ENCODE results near the gene JMJD1C.

JMJD1C gene

DNA sequence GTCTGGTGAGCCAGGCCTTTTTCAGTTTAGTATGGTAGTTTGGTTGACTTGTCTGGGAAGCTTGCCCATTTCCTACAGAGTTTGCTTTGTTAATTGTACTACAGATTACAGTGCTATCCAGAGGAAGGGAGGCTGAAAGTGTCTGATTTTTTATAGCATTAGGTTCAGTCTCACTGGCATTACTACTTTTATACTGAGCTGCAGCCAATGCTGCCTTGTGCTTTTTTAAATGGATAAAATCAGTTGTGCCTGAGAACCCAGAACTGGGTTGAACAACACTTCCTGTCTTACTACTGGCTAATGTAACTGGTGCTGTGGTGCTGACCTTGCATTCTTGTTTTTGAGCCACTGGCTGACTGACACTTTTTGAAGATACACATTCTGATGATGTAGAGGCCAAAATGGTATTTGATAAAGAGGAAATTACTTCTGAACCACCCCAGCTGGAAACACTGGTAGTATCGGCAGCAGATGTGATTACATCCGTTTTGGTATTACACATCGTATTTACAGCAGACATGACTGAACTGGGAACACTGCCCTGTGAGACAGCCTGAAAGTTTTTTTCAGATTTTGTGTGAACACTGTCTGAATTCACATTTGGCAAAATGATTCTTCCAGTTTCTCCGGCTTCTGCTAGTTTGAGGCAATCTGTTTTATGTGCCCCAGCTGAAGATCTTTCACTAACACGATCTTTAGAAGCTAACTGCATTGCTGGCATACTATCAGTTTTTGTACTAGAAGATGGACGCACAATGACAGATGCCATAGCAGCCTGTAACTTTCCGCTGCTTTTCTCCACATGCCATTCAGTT, 258.6 kb downstream of the JMJD1C start:
- DNase-seq: no peak

DNA sequence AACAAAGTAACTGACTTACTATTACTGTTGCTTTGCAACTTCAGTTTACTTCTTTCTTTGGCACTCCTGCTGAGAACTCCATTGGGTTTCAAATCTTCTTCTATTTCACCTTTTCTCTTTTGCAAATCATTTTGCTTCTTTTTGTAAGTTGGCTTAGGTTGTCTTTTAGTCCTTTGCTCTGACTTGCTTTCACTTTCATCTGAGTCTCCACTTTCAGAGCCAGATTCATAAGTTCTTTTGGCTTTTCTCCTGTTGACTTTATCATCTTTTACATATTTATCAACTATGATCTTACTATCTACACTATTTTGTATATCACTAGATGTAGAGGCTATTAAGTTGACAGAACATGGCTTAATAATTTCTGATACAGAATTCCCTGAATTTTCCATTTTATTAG, 259.2 kb downstream of the JMJD1C start:
- DNase-seq: no peak

DNA sequence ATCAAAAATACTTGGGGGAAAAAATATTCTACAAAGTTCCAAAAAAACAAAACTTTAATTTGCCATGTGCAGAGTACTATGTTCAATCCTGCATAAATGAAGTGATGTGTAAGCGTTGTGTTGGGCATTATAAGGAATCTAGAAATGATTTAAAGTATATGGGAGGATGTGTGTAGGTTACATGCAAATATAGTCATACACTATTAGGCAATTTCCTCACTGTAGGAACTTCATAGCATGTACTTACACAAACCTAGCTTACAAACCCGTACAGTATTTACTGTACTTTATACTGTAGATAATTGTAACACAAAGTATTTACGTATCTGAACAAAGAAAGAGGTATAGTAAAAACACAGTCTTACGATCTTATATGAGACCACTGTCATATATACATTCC, 260.4 kb downstream of the JMJD1C start:
- no peak for DNase-seq

DNA sequence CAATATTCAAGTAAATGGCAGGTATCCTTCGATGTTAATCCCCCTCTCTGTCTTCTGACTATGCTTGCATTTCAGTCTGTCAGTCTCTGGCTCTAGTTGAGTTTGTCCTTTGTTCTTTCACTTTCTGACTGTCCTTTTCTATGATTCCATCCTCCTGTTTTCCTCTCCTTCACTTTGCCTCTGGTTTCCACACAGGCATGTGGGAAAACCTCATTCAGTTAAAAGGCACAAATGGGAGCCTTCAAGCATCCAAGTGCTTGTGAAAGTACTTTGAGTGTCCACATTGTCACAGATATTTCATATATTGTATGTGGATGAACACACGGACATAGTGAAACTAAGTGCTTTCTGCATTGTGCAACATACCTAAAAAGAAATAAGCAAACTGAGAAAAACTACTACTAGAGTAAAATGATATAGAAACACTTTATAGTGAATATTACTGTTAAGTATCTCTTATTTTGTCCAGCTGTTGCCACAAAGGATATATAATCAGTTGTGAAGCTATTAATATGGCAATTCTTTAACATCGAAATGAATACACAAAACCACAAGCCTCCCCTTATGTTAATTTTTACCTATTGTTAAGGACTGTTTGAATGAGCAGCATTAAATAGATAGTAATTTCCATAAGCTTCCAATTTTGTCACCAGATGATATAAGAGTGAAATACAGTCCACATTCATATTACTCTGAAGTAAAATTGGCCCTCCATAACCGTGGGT, 260.9 kb downstream of the JMJD1C start:
- DNase-seq: no peak

DNA sequence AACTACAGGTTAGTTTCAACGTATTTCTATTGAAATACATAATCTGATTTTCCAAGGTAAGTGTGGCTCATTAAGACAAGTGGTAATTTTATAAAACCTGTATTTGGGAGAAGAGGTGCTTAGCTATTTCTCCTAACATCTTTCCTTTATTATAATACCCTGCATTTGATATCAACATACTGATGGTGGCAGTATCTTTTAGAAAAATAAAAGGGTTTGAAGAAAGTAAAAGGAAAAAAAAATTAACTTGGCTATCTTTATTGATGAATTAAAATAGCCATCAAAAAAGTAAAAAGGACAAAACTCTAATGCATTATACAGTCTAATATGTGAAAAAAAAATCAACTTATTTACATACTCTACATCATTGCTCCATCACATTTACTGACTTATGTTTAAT, 264.7 kb downstream of the JMJD1C start:
- no peak for DNase-seq

DNA sequence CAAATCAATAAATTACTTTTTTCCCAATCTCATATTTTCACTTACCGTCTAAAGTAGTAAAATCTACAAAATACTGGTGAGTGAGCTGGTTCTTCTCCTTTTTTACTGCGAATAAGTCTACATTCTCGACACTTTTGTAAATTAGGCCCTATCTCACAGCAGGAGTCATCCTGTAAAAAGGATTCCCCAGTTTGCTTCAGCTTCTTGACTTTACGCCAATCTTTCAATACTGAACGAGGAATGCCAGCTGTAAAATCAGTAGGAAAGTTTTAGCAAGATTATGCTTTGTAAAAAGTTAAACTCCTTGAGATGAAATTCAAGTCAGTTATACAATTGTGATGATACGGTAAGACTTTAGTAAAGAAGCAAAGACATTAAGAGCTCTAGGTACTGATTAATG, 265.3 kb downstream of the JMJD1C start:
- no peak for DNase-seq

DNA sequence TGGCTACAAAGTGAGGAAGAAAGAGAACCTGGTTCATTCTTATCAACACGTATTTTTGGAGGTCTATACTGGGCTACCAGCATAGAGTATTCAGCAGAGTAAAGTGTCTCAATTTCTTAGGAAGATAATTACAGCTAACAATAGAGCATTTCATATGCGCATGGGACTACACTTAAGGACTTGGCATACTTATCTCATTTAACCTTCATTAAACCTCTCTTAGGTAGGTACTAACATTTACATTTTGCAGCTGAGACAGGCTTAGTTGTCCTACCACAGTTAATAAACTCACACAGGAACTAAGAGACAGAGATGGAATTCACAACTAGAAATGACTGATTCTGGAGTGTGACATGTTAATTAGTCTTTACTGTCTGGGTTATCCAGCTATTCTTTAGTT, 266.1 kb downstream of the JMJD1C start:
- no peak for DNase-seq

DNA sequence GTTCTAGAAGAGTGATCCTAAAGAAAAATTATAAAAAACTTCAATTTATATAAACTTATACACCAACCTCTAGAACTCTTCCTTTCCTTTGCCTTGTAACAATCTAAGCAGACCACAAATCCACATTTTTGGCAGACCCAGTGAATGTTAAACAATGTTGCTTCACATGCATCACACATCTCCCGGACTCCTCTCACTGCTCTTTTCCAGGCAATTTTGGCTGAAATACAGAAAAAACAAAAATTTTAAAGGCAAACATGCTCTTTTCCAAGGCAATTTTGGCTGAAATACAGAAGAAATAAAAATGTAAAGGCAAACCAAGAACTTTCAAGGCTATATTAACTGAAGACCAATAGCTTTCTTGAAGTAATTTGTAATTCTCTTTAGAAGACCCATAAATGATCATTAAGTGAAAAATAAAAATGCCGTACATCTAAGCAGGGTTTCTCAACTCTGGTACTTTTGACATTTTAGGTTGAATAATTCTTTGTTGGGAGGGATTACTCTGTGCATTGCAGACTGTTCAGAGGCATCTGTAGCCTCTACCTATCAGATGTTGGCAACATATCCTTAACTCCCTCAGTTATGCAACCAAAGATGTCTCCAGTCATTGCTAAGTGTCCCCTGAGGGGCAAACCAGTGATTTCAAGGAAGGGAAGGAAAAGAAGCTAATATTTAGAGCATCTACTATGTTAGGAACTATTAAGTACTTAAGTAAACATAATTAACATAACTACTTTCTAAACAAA, 268.3 kb downstream of the JMJD1C start:
- DNase-seq: no peak

DNA sequence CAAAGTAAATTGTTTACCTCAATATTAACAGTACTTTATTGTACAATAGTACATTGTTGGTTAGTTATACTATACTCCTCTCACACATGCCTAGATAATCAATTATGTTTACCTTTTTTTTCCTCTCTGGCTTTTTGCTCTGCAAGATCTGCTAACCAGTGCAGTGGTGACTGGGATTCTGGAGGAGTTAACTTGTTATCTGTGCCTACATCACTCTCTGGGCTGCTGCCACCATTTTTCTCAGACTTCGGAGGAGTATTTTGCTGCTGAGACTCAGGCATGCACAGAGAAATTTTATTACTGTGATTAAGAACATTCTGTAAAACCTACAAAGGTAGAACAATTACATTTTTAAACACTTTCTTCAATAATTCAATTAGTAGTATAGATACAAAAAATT, 273.0 kb downstream of the JMJD1C start:
- DNase-seq: no peak

DNA sequence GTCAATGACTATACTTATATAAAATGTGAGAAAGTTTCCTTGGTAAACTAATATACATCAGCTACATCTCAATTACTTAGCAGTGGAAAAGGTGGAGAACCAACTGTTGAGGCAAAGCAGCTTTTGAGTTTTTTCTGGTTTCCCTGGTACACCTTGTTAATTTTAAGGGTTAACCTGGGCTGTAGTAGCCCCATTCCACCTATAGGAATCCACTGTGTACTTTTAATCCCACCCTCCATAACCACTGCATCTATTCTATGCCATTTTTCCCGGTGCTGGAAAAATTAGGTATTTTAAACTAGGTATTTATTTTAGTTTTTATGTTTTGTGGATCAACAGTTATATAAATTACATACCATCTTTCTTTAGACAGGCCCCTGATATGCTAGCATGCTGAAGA, 290.2 kb downstream of the JMJD1C start:
- no peak for DNase-seq

DNA sequence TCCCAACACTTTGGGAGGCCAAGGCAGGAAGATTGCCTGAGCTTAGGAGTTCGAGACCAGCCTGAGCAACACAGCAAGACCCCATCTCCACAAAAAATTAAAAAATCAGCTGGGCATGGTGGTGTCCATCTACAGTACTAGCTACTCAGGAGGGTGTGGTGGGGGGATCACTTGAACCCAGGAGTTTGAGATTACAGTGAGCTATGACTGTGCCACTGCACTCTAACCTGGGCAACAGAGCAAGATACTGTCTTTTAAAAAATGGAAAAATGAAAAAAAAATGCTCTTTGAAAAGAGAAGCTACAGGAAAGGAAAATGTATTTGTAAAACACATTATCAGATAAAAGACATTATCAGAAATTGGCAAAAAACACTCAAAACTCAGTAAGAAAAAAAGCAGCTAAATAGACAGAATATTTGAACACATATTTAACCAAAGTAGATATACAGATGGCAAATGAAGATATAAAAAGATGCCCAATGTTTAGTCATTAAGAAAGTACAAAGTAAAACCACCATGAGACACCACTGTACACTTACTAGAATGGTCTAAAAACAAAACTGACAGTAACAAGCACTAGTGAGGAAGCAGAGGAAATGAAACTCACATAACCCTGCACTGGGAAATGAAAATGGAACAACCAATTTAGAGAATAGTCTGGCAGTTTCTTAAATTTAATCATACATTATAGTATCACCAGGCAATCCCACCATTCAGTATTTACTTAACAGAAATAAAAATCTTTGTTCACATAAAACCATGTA, 292.1 kb downstream of the JMJD1C start:
- DNase-seq: no peak

DNA sequence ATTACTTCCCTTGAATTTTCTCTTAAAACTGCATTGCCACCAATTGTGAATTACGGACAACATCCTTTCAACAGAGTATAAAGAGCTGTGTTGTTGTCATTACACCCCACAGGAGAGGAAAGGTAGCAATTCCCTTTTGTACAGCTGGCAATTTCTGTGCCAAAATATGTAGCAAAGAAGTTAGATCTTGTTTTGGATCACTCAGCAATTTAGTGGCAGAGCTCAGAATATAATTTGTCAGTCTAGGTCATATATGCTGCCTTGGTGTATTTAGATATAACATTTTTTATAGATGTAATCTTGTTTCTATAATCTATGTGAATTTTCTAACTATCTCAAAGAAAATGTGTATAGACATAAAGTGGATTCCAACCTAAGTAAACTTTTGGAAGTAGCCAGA, 293.9 kb downstream of the JMJD1C start:
- DNase-seq: no peak

DNA sequence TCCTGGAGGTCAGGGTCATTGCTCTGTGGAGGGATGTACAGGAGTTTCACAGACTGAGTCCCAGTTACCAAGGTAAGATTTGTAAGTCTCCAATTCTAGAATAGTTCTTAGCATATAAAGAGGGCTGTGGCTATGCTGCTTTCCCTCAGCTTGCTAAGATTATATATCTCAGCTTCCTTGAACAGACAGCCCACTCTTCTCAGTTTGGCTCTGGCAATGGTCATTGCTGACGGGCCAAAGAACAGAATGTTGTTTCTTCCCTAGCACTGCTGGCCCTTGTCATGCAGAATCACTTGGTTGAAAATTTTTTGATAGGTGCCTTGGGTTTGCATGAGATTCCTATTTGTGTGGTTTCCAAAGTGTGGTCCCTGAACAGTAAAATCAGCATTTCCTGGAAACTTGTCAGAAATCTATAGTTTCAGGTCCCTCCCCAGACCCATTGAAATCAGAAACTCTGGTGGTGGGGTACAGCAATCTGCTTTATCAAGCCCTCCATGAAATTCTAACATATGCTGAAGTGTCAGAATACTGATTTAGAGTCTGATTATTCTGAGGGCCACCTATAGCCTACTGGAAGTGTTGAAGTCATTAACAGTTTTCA, 294.4 kb downstream of the JMJD1C start:
- no peak for DNase-seq

DNA sequence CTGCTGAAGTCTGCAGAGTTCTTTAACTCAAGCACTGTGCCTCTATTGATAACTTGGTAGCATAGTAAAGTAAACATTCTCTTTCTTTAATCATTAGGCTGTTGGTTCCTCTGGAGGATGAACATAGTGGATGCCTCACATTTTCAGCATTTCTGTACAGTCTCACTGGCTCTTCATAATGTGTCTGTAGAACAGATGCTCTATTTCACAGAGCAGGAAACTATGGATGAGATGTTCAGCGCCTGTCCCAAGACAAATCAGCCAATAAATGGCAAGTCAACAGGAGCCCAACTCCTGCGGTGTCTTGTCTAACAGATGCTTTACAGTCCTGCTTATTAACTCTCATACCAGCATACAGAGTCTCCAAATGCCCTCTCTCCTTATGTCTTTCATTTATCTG, 296.2 kb downstream of the JMJD1C start:
- no peak for DNase-seq

DNA sequence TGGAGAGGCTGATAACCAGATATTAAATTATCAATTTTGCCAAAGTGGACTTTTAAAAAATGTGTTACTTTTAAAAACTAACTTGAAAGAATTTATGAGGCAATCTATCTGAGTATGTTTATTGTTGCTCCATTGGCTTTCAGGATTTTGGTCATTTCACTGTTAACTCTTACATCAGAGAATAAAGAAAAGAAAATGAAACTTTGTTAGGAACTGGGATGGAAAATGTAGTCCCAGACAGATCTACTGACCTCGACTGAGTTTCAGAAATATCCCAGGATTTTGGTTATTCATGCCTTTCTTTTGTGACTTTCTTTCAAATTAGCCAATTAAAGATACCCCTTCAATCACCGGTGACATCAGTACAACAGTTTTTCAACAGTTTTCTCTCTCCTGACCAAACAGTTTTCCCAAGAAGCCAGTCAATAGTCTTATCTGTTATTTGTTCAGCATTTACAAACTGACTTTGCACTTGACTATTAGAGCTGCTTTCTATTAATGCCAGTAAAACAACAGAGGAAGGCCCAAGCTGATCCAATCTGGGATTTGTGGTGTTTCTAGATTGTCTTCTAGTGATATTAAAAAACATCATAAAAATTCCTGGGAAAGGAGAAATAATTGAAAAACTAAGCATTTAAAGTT, 296.8 kb downstream of the JMJD1C start:
- no peak for DNase-seq

DNA sequence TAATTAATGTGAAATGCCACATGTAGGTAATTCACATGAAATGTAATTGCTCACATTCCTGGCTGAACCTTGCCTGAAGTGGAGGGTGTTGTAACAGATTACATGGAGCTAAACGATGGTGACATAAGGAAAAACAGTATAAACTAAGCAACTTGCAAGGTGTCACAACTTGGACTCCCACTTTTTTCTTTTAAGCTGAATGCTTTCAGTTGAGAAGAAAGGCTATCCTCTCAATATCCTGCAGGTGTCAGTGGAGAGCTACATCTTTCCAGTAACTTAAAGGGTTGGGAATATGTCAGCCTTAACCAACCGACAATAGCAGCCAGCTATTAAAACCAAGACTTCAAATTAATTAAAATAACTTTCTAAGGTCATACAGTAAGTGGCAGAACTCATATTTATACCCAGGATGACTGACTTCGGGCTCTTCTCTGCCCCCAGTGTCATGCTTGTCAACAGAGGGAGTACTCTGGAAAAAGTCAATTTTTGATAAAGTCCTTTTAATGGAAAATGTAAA, 299.0 kb downstream of the JMJD1C start:
- peak; percentile 13 for DNase-seq

DNA sequence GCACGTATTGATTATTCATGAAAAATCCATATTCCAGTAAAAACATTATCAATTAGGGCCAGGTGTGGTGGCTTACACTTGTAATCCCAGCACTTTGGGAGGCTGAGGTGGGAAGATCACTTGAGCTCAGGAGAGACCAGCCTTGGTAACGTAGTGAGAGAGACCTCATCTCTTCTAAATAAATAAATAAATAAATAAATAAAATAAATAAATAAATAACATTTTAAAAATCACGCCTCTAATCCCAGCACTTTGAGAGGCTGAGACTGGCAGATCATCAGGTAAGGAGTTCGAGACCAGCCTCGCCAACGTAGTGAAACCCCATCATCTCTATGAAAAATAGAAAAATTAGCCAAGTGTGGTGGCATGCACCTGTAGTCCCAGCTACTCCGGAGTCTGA, 300.5 kb downstream of the JMJD1C start:
- DNase-seq: no peak

DNA sequence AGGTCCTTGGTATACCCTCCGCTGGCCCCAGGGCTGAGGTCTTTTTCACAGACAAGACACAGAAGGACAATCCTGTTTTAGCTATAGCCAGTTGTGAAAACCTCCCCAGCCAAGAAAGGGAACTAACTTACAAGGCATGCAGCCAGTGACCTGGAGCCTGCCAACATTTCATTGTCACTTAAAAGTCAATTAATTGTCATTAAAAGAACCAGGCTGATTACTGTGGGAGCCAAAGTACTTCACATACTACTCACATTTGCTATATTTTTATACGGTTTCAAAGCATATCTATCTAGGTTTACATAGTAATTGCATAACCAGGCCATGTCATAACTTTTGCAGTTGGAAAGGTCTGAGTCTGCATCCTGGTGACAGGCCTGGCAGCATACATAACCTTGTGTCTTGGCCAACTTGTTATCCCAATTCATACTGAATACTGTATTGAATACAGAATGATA, 301.6 kb downstream of the JMJD1C start:
- no peak for DNase-seq

DNA sequence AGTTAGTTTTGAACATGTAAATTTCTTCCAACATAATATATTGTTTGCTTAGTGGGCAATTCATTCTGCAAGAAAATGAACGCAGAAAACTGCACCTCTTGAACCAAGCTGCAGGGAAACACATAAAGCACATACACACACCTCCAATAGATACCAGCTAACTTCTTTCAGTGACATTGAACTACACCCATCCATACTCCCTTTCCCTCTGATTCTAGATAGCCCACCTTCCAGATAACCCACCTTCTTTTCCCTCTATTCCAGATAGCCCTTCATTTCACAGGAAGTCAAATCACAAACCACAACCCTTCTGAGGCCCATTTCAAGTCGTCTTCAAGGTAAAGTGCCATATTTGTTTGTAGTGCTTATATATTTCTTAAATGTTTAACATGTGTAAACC, 304.2 kb downstream of the JMJD1C start:
- DNase-seq: no peak

DNA sequence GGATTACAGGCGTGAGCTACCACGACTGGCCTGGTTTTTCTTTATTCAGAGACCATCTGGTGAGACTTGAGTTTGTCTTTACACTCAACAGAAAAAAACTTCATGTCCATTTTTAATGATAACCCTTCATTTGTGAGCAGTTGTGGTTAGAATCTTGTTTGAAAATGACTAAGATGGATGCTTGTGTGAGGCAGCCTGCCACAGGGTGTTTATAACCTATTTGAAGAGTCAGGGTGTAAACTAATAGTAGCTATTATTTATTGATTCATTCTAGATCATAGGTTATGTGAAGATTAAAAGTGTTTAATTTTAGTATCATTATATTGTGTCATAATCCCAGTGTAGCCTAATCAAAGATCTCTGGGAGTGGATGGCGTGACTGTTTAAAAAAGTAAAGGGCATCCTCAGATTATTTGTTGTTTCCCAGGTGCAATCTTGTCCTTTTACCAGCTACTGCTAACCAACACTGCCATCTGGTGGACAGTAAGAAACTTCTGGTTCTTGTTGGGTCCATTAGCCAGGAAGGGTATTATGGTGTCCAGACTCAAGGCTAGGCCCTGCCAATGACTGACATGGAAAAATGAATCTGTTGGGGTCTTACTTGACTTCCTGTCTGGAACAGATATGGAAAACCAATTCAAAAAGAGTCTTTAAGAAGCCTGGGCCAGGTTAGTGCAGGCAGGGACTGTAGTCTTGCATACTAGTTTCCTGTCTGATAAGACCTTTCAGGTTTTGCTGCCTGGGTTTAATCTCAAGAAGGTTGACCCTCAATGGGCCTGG, 307.7 kb downstream of the JMJD1C start:
- DNase-seq: peak; percentile 47

DNA sequence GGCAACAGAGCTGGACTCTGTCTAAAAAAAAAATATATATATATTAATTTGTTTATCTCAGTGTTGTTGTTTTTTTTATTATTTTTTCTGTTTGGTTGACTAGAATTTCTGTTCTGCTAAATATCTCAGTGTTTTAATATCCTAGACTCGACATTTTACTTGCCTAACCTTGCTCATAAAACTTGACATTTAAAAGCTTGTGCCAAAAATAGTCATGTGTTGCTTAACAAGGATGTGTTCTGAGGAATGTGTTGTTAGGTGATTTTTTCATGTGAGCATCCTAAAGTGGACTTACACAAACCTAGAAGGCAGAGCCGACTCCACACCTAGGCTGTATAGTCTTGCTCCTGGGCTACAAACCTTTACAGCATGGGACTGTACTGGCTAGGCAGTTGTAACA, 309.5 kb downstream of the JMJD1C start:
- DNase-seq: no peak
